ENCODE measurements around the gene GPR62.

DNA sequence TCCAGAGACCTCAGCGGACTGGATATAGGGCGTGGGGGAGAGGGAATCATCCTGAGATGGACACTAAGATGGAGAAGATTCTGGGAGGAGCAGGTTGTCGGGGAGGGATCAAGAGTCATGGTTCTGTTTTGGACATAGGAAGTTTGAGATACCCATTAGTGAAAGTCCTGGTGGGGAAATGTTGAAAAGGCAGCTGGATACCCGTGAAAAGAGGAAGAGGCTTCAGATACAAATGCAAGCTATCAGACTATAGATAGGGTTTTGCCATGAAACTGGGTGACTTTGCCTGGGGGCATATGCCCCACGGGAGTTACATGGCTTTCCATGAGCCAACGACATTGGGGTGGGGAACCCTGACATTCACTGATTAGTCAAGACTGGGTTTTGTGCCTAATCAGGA, 1.1 kb upstream of the GPR62 start:
- TF ChIP-seq, protein P1, sequence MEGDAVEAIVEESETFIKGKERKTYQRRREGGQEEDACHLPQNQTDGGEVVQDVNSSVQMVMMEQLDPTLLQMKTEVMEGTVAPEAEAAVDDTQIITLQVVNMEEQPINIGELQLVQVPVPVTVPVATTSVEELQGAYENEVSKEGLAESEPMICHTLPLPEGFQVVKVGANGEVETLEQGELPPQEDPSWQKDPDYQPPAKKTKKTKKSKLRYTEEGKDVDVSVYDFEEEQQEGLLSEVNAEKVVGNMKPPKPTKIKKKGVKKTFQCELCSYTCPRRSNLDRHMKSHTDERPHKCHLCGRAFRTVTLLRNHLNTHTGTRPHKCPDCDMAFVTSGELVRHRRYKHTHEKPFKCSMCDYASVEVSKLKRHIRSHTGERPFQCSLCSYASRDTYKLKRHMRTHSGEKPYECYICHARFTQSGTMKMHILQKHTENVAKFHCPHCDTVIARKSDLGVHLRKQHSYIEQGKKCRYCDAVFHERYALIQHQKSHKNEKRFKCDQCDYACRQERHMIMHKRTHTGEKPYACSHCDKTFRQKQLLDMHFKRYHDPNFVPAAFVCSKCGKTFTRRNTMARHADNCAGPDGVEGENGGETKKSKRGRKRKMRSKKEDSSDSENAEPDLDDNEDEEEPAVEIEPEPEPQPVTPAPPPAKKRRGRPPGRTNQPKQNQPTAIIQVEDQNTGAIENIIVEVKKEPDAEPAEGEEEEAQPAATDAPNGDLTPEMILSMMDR (IDR thresholded peaks at IDR 0.05; ENCODE audit: borderline replicate concordance, extremely low read depth, low read length, poor library complexity, severe bottlenecking) = no peak
- TF ChIP-seq EZH2 (IDR thresholded peaks at IDR 0.05; ENCODE audit: borderline replicate concordance, low read depth, low read length, severe bottlenecking) = no peak

All from DND-41 (cell line).